ENCODE results near the gene RPL26. TPM values are rescaled to one million over a fixed set of nuclear protein-coding genes. Genes with fewer than 3 reads are reported as not detected.
A peak's percentile ranks its signal among the peaks of the same experiment; 100 is the strongest.
"Not testable (repeated sequence)": the region's sequence is repeated elsewhere in the genome, so short reads cannot be mapped to it uniquely, and the experiment has no call there.

RPL26 gene
- total RNA-seq, 1 donor from 2014 or later = 1,879 TPM

DNA sequence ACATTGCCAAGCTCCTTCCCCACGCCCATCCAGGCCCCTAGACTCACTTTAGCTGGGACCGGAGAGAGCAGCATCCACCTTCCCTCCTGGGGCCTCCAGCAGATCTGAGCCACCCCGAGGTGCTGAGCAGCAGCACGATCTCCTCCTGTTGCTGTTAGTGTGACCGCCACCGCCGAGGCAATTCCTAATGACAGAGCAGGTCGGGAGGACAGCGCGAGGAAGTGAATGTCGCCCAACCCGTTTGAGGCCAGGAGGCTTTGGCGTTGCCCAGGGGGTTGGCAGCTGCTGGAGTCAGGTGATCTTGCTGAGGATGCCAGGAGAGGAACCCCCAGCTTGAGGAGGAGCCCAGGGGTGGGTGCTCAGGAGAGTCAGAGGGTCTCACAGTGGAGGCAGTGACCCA is 14.6 kb upstream of the RPL26 start, which contains the start of gene RNF222:
Gene RNF222 (minus strand): TSS at position 192 of the 400 bp plus-strand sequence. CDS start 4,366 bp downstream, outside the sequence.
- no peak for TF ChIP-seq CTCF (IDR thresholded peaks at IDR 0.05; ENCODE audit: unreplicated experiment)
- peaks cover 29% of the 10 kb centered on the region for H3K27me3 Mint-ChIP-seq (ENCODE audit: low read depth)
- peaks cover 14% of the 10 kb centered on the region for H3K4me1 Mint-ChIP-seq
- H3K27ac Mint-ChIP-seq = no peak within 1 kb of the TSS
- DNase-seq (ENCODE audit: low spot score in 2 of 2, unreplicated experiment in 2 of 2) = no peak
- H3K9me3 Mint-ChIP-seq = no peaks in the 10 kb centered on the region
- H3K36me3 Mint-ChIP-seq = no peaks in the 10 kb centered on the region
- H3K4me3 Mint-ChIP-seq = no peak within 1 kb of the TSS

GRCh38 chr17:8394497-8394896 is 11.5 kb upstream of the RPL26 start:
- H3K36me3 Mint-ChIP-seq; H3K27ac Mint-ChIP-seq; H3K4me3 Mint-ChIP-seq; DNase-seq (ENCODE audit: low spot score in 2 of 2, unreplicated experiment in 2 of 2); H3K9me3 Mint-ChIP-seq: not testable (repeated sequence)
- Mint-ChIP-seq H3K27me3 (ENCODE audit: low read depth) (peaks cover 27% of the 10 kb centered on the region), H3K4me1 (peaks cover 14% of the 10 kb centered on the region)

DNA sequence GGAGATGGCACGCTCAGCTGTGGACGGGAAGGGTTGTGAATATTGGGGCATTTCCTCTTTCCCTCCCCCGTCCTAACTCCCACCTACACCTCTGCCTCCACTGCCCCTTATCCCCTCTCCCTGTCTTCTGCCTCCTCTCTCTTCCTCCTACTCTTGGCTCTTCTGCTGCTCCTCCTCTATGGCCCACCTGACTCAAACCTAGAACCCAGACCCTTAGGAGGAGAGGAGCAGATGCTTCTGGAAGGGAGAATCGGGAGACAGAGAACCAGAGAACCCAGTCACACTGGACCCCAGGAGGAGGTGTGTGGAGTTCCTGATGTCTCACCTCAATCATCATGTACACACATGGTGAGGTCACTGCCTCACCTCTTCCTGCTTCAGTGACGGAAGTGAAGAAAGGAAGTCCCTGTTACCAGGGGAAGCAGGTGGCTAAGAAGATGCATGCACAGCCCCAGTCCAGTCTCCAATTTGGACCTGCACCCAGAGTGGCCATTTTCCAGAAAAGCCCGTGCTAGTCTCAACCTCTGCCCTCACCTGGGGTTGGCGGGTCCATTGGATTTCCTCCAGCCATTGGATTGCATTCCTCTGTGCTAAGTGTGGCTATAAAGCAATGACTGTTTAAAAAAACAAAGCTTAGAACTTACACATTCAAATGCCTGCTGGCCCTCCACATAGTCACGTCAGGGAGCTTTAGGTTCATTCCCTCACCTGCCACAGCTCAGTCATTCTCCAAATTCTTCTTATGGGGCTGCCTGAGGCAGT is 10.7 kb upstream of the RPL26 start:
- Mint-ChIP-seq H3K4me1 (peaks cover 14% of the 10 kb centered on the region), H3K36me3 (no peaks in the 10 kb centered on the region), H3K27me3 (ENCODE audit: low read depth) (peaks cover 26% of the 10 kb centered on the region), H3K27ac (peak overlapping the region; percentile 12), H3K4me3 (no peak overlapping the region), H3K9me3 (no peaks in the 10 kb centered on the region)
- TF ChIP-seq CTCF (IDR thresholded peaks at IDR 0.05; ENCODE audit: unreplicated experiment) = no peak
- no peak for DNase-seq (ENCODE audit: low spot score in 2 of 2, unreplicated experiment in 2 of 2)

- Mint-ChIP-seq H3K4me3 (no peak overlapping the region), H3K9me3 (no peaks in the 10 kb centered on the region), H3K36me3 (no peaks in the 10 kb centered on the region), H3K27me3 (ENCODE audit: low read depth) (peaks cover 19% of the 10 kb centered on the region), H3K4me1 (peaks cover 13% of the 10 kb centered on the region), H3K27ac (no peak overlapping the region)
- no peak for TF ChIP-seq CTCF (IDR thresholded peaks at IDR 0.05; ENCODE audit: unreplicated experiment)
- no peak for DNase-seq (ENCODE audit: low spot score in 2 of 2, unreplicated experiment in 2 of 2)
These were observed 9.9 kb upstream of the RPL26 start for GRCh38 chr17:8392674-8393469.

- Mint-ChIP-seq H3K36me3 (no peaks in the 10 kb centered on the region), H3K27ac (no peak overlapping the region), H3K9me3 (no peaks in the 10 kb centered on the region), H3K4me3 (no peak overlapping the region), H3K27me3 (ENCODE audit: low read depth) (peaks cover 14% of the 10 kb centered on the region), H3K4me1 (peaks cover 8% of the 10 kb centered on the region)
- DNase-seq (ENCODE audit: low spot score in 2 of 2, unreplicated experiment in 2 of 2) = no peak
- no peak for TF ChIP-seq CTCF (IDR thresholded peaks at IDR 0.05; ENCODE audit: unreplicated experiment)
These were observed 9.3 kb upstream of the RPL26 start for GRCh38 chr17:8392274-8392673.

- no peaks in the 10 kb centered on the region for H3K36me3 Mint-ChIP-seq
- no peak overlapping the region for H3K4me3 Mint-ChIP-seq
- H3K27ac Mint-ChIP-seq = no peak overlapping the region
- no peaks in the 10 kb centered on the region for H3K9me3 Mint-ChIP-seq
- TF ChIP-seq CTCF (IDR thresholded peaks at IDR 0.05; ENCODE audit: unreplicated experiment) = no peak
- peaks cover 10% of the 10 kb centered on the region for H3K27me3 Mint-ChIP-seq (ENCODE audit: low read depth)
- H3K4me1 Mint-ChIP-seq = peaks cover 10% of the 10 kb centered on the region
- DNase-seq (ENCODE audit: low spot score in 2 of 2, unreplicated experiment in 2 of 2) = no peak
These were observed 8.7 kb upstream of the RPL26 start for GRCh38 chr17:8391711-8392110.

Data from mesothelial cell of epicardium (in vitro differentiated cells).